HUDEP-2 (cell line): Measurements from ENCODE around the gene PVR.

ENCODE experiments used
- DNase-seq, 76 experiments: peaks; one replicate each; lab custom pipeline; 2025; ENCODE audit not compliant: unreplicated experiment in 76 of 76; lab: John Stamatoyannopoulos, UW

PVR gene, protein sequence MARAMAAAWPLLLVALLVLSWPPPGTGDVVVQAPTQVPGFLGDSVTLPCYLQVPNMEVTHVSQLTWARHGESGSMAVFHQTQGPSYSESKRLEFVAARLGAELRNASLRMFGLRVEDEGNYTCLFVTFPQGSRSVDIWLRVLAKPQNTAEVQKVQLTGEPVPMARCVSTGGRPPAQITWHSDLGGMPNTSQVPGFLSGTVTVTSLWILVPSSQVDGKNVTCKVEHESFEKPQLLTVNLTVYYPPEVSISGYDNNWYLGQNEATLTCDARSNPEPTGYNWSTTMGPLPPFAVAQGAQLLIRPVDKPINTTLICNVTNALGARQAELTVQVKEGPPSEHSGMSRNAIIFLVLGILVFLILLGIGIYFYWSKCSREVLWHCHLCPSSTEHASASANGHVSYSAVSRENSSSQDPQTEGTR

DNA sequence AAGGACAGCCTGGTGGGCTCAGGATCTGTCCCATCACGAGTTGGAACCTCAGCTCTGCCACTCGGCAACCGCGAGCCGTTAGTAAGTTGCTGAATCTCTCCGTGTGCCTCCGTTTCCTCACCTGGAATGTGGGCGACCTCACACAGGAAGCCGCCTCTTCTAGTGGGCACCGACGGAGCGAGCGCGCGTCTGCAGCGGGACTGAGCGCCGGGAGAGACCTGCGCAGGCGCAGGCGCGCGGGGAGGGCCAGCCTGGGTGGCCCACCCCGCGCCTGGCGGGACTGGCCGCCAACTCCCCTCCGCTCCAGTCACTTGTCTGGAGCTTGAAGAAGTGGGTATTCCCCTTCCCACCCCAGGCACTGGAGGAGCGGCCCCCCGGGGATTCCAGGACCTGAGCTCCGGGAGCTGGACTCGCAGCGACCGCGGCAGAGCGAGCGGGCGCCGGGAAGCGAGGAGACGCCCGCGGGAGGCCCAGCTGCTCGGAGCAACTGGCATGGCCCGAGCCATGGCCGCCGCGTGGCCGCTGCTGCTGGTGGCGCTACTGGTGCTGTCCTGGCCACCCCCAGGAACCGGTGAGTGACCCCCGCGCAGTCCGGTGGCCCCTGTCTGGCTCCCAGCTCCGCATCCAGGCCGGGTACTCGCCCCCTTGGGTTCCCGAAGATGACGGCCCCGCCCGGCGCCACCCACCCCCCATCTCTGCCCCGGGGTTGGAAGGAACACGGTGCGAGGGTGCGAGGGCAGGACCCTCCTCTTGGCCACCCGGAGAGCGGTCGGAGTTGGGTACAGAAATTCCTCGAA lies at the start of gene PVR:
Gene PVR (plus strand): TSS at position 306 of the 797 bp plus-strand sequence. CDS start 187 bp downstream, at position 493.
- DNase-seq = peak in 64 of 76 experiments; percentile 15 to 85 (median 56)

- no peak for DNase-seq
Measured at GRCh38 chr19:44596428-44597130, 47.1 kb upstream of the PVR start.

GRCh38 chr19:44597131-44597491 lies 46.6 kb upstream of the PVR start:
- DNase-seq = no peak

DNA sequence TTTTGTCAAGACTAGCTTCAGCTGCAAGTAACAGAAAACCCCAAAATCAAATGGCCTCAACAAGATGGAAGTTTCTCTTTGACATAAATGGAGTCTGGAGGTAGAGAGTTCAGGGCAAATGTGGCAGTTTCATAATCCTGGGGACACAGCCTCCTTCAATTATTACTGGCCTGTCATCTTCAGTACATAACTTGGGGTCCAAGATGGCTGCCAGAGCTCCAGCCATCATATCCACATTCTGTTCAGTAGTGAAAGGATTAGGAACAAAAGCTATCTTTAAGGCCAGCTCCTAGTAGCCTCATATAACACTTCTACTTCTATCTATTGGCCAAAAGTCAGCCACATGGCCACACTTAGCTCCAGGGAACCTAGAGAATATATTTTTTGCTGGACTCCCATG lies 45.4 kb upstream of the PVR start:
- no peak for DNase-seq

DNA sequence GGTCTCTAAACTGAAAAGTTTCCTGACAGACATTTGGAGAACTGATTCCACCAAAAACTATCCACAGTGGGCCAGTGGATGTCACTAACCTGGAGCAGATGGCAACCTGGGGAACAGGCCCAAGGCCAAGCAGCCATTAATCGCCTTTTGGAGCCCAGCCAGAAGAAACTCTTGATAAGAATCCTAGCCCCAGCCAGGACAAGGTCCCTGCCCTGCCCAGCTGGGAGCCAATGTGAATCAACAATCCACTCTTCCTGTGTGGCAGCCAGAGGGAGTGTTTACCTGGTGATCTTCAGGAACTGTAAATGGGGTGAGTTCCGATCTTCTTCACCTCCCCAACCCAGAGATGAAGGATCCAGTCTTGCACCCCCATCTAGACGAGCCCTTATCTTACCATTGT lies 44.8 kb upstream of the PVR start:
- peak in 2 of 76 experiments; percentile 8 to 17 for DNase-seq

GRCh38 chr19:44600466-44600865 lies 43.2 kb upstream of the PVR start:
- DNase-seq = no peak

DNA sequence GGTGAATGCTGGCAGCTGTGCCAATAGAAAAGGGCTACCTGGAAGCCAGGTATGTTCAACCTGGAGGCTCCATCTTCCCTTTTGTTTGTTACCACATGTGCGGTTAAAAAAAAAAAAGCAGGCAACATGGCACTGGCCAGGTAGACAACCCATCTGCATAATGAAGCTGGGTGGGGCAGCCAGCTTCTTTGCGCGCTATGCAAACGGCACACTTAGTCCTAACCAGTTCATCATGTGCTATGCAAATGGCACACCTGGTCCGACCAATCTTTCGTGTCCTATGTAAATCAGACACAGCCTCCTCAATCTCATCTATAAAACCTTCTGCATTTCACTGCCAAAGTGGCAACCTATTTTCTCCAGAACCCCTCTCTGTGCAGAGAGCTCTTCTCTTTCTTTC lies 41.6 kb upstream of the PVR start:
- DNase-seq = no peak

GRCh38 chr19:44603201-44603945 lies 40.3 kb upstream of the PVR start:
- DNase-seq = no peak

DNA sequence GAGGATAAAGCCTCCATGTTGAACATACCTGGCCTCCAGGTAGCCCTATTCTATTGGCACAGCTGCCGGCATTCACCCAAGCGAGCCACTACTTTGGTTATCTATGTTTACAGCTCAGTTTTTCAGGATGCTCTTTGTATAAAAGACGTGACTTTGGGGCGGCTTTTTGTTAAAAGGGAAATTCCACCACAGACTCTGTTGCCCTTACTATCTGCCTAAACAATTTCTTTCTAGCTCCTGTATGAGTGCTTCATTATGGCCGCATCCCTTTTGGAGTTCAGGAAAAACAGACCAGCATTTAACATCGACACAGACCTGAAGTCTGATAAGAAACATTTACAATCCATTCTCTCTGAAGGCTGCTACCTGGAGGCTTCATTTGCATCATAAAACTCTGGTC lies 39.5 kb upstream of the PVR start:
- no peak for DNase-seq

- no peak for DNase-seq
Measured at GRCh38 chr19:44605547-44605946, 38.2 kb upstream of the PVR start.

DNA sequence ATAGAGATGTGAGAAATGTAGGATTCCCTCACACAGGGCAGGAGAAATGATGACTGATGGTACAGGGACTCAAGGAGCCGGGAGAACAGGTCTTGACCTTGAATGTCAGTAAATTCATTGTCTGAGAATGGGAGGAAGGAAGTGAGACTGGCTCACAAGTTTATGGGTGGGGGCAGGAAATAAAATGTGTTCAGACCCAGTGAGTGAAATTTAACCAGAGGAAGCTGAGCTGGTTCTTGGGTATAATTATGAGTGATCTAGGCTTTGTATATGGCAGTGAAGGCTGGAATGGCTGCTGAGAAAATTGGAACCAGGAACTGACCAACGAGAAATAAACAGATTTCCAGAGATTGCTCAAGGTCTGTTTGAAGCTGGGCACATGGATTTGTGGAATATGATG lies 36.7 kb upstream of the PVR start:
- DNase-seq = no peak

DNA sequence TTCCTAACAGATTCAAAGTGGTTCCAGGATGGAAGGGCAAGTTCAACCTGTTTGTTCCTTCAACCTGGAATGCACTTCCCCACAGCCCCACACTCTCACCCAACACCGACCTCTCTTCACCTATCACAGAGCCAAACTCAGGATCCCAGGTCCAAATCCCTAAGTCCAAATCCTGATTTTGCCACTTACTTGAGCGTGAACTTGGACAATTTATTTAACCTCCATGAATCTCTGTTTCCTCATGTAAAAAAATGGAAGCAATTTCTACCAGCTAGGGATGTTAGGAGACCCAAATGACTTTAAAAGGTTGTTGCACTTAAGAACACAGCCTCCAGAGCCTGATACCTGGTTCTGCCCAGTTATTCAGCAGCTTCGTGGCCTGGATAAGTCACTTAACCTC lies 35.8 kb upstream of the PVR start:
- DNase-seq = no peak

GRCh38 chr19:44608391-44608821 lies 35.3 kb upstream of the PVR start:
- DNase-seq = no peak

DNA sequence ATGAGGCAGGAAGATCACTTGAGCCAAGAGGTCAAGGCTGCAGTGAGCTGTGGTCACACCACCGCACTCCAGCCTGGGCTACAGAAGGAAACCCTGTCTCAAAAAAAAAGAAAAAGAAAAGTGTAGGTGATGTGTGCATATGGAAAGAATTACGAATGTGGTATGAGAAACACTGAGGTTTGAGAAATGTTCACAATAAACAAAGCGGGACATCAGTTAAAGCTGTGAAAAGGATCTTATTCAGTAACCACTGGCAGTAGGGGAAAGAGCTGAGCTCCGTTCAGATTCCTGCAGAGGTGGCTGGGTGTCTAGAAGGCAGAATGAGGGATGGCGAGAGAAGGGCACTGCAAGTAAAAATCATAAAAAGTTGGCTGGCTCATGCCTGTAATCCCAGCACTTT lies 34.5 kb upstream of the PVR start:
- no peak for DNase-seq

- DNase-seq = peak in 3 of 76 experiments; percentile 11 to 12 (median 12)
Measured at GRCh38 chr19:44610497-44610896, 33.2 kb upstream of the PVR start.

DNA sequence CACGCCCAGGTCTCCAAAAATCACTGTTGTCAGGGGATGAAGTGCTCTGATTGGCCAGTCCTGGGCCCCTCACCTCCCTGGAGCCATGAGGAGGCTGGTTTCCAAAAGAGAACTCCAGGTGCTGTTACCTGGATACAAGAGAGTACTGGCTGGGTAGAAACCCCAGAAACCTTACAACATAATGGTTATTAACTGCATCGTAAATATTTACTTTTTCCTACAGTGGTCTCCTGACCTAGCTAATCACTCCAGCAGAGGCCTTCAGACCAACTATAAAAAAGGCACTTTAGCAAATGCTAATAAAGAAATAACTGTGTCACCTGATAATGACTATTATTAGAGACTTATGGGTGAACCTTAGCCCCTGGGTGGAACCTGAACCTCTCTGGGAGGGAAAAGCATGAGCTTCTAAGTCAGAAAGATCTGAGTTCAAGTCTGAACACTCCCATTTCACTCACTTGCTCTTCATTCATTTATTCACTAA lies 31.9 kb upstream of the PVR start:
- DNase-seq = no peak

DNA sequence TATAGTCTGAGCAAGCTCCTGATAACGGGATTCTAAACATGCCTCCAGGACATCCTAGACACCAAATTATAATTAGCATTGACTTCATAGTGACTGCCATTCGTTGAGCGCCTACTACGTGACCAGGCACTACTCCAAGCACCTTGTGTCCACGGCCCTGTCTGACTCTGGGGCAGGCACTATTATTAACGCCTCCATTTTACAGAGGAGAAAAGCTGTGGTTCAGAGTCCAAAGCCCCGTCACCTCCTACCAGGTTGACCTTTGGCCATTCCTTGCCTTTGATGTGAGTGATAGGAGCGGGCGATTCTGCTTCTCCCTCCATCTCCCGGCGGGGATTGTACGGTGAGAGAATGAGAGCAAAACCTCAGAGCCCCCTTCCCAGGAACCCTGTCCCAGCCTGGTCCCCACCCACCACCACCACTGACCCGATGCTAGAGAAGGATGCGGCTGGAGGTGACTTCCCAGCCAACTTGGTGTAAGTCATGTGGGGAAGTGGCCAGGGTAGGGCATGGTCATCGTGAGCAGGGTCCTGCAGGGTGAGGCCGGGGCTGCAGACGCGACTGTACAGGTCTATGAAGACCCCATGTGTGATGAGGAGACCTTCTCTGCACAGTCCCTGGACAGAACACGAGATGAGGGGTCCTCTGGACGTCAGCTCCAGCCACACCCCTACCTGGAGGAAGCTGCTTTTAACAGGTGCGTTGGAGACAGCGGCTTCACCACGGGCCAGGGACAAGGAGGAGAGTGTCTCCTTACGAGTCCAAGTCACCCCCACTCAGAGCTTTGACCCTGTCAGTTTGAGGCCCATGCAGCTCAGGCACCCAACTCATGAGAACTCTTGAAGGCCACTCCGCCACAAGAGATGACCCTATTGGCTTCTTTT lies 30.2 kb upstream of the PVR start, which contains the start of gene IGSF23:
Gene IGSF23 (plus strand): TSS at position 269 of the 884 bp plus-strand sequence. CDS start 83 bp downstream, at position 352.
- DNase-seq = no peak

GRCh38 chr19:44614313-44614712 lies 29.4 kb upstream of the PVR start:
- no peak for DNase-seq

DNA sequence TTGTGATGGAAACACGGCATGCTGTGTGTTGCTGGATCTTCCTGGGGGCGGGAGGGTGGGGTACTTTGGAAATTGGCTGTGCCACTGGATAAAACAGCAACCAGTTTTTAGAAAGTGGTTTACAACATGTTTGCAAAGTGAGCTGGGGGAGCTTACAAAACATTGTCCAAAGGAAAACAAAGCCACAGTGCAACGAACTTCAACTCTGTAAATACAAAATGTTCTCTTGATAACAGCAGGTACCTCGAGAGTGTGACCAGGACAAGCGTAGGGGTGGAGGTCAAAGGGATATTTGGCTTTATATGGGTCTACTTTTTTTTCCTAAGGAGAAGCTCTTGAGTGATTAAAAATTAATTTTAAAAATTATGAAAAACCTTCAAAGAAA lies 27.9 kb upstream of the PVR start:
- DNase-seq = no peak
